NCI-H128 (cell line): Measurements from ENCODE around the gene IMMP2L.
"Not testable (repeated sequence)": the region's sequence is repeated elsewhere in the genome, so short reads cannot be mapped to it uniquely, and the experiment has no call there.

Experiments
- DNase-seq: peaks from one replicate; lab custom pipeline; 2025; ENCODE audit not compliant: unreplicated experiment; lab: John Stamatoyannopoulos, UW

The IMMP2L gene

GRCh38 chr7:111352319-111352718 lies 210.0 kb downstream of the IMMP2L start:
- no peak for DNase-seq

GRCh38 chr7:111346219-111346618 lies 216.1 kb downstream of the IMMP2L start:
- no peak for DNase-seq

- no peak for DNase-seq
These were observed 219.3 kb downstream of the IMMP2L start for GRCh38 chr7:111343017-111343416.

- DNase-seq: no peak
These were observed 223.3 kb downstream of the IMMP2L start for GRCh38 chr7:111339006-111339405.

- no peak for DNase-seq
These were observed 229.3 kb downstream of the IMMP2L start for GRCh38 chr7:111333010-111333409.

- DNase-seq: no peak
These were observed 232.1 kb downstream of the IMMP2L start for GRCh38 chr7:111330235-111330523.

GRCh38 chr7:111329367-111330234 lies 232.7 kb downstream of the IMMP2L start:
- no peak for DNase-seq

GRCh38 chr7:111328487-111328886 lies 233.8 kb downstream of the IMMP2L start:
- no peak for DNase-seq

GRCh38 chr7:111324776-111325175 lies 237.5 kb downstream of the IMMP2L start:
- DNase-seq: no peak

- no peak for DNase-seq
These were observed 238.1 kb downstream of the IMMP2L start for GRCh38 chr7:111324228-111324627.

- not testable (repeated sequence) for DNase-seq
These were observed 238.6 kb downstream of the IMMP2L start for GRCh38 chr7:111323670-111324069.

- no peak for DNase-seq
These were observed 242.2 kb downstream of the IMMP2L start for GRCh38 chr7:111320133-111320532.

- DNase-seq: no peak
These were observed 249.3 kb downstream of the IMMP2L start for GRCh38 chr7:111312966-111313365.

- DNase-seq: no peak
These were observed 253.6 kb downstream of the IMMP2L start for GRCh38 chr7:111308691-111309090.

GRCh38 chr7:111301891-111302290 lies 260.4 kb downstream of the IMMP2L start:
- DNase-seq: no peak

- DNase-seq: no peak
These were observed 267.8 kb downstream of the IMMP2L start for GRCh38 chr7:111294494-111294893.

GRCh38 chr7:111292026-111292470 lies 270.2 kb downstream of the IMMP2L start:
- DNase-seq: no peak

- no peak for DNase-seq
These were observed 271.3 kb downstream of the IMMP2L start for GRCh38 chr7:111290982-111291381.

- no peak for DNase-seq
These were observed 271.9 kb downstream of the IMMP2L start for GRCh38 chr7:111290419-111290818.

GRCh38 chr7:111288441-111288840 lies 273.9 kb downstream of the IMMP2L start:
- DNase-seq: not testable (repeated sequence)

- DNase-seq: no peak
These were observed 279.7 kb downstream of the IMMP2L start for GRCh38 chr7:111282626-111283025.

GRCh38 chr7:111274857-111275256 lies 287.4 kb downstream of the IMMP2L start:
- DNase-seq: no peak

- no peak for DNase-seq
These were observed 290.2 kb downstream of the IMMP2L start for GRCh38 chr7:111272092-111272491.
